Neural cell (in vitro differentiated cells): ENCODE measurements around the gene MYMK. TPM values are rescaled to one million over a fixed set of nuclear protein-coding genes. Genes with fewer than 3 reads are reported as not detected.

Experiments
- H2AFZ ChIP-seq: fragments of 200-600, 300-800 bp; sonication (generic), shearing (Covaris generic); 2 replicates; pipeline ENCODE4 v1.6.0; 2014; ENCODE audit warnings: low read depth, mild to moderate bottlenecking, antibody characterized with exemption, low read length, moderate library complexity
- H3F3A ChIP-seq: fragments of 200-600 bp; shearing (Covaris generic); 2 replicates; pipeline ENCODE4 v1.6.1; 2016; ENCODE audit warnings: mild to moderate bottlenecking, moderate library complexity, mixed read lengths, antibody characterized with exemption, low read length; ENCODE audit not compliant: insufficient read depth, poor library complexity, severe bottlenecking
- H3K27ac ChIP-seq: fragments of 200-600, 300-800 bp; sonication (generic), shearing (Covaris generic); 2 replicates; pipeline ENCODE4 v1.5.1; 2014; ENCODE audit warnings: mild to moderate bottlenecking, low read length, moderate library complexity
- H3K27me3 ChIP-seq: fragments of 300-800, 200-600 bp; sonication (generic), shearing (Covaris generic); 2 replicates; pipeline ENCODE4 v1.6.0; 2014; ENCODE audit warnings: mild to moderate bottlenecking, low read depth, low read length, moderate library complexity; ENCODE audit not compliant: insufficient read depth
- H3K36me3 ChIP-seq: fragments of 300-800, 200-600 bp; sonication (generic), shearing (Covaris generic); 2 replicates; pipeline ENCODE4 v1.5.1; 2014; ENCODE audit warnings: mild to moderate bottlenecking, antibody characterized with exemption, low read length, moderate library complexity; ENCODE audit not compliant: insufficient read depth
- H3K4me2 ChIP-seq: fragments of 300-800, 200-600 bp; sonication (generic), shearing (Covaris generic); 2 replicates; pipeline ENCODE4 v1.6.0; 2014; ENCODE audit warnings: mild to moderate bottlenecking, low read length
- H3K4me3 ChIP-seq: fragments of 300-800, 200-600 bp; sonication (generic), shearing (Covaris generic); 2 replicates; pipeline ENCODE4 v1.5.1; 2014; ENCODE audit warnings: mild to moderate bottlenecking, low read length, moderate library complexity
- H3K79me2 ChIP-seq: fragments of 200-600 bp; shearing (Covaris generic); replicated peaks from 2 replicates; pipeline ENCODE4 v1.6.0; 2014; ENCODE audit warnings: mild to moderate bottlenecking, low read length, moderate library complexity; ENCODE audit not compliant: insufficient read depth
- H3K9ac ChIP-seq: fragments of 300-800, 200-600 bp; sonication (generic), shearing (Covaris generic); 2 replicates; pipeline ENCODE4 v1.6.1; 2016; ENCODE audit warnings: mild to moderate bottlenecking, low read length, mixed read lengths
- H3K9me2 ChIP-seq: fragments of 200-600 bp; shearing (Covaris generic); 2 replicates; pipeline ENCODE4 v1.6.1; 2016; ENCODE audit warnings: mild to moderate bottlenecking, low read length, mixed read lengths; ENCODE audit not compliant: insufficient read depth
- H3K9me3 ChIP-seq: fragments of 200-600, 300-800 bp; sonication (generic), shearing (Covaris generic); 2 replicates; pipeline ENCODE4 v1.6.1; 2016; ENCODE audit warnings: mild to moderate bottlenecking, mixed run types, low read length, moderate library complexity, mixed read lengths
- H4K20me1 ChIP-seq: fragments of 200-600 bp; shearing (Covaris generic); 2 replicates; pipeline ENCODE4 v1.6.1; 2016; ENCODE audit warnings: mild to moderate bottlenecking, mixed run types; ENCODE audit not compliant: insufficient read depth
- EP300 ChIP-seq: fragments of 450-650 bp; conservative IDR thresholded peaks from 2 replicates; pipeline ENCODE4 v1.6.1; 2014; ENCODE audit warnings: antibody characterized with exemption, mild to moderate bottlenecking, moderate library complexity; ENCODE audit not compliant: poor library complexity, severe bottlenecking
- EZH2 ChIP-seq: fragments of 200-600, 300-800 bp; shearing (Covaris generic), sonication (generic); IDR thresholded peaks from 2 replicates; pipeline ENCODE4 v1.6.1; 2014; ENCODE audit warnings: antibody characterized with exemption, low read length, borderline replicate concordance, mild to moderate bottlenecking; ENCODE audit not compliant: insufficient read depth, poor library complexity, severe bottlenecking
- MXI1 ChIP-seq: fragments of 450-650 bp; conservative IDR thresholded peaks from 2 replicates; pipeline ENCODE4 v1.6.1; 2014; ENCODE audit warnings: antibody characterized with exemption, mild to moderate bottlenecking; ENCODE audit not compliant: poor library complexity, severe bottlenecking
- POLR2AphosphoS5 ChIP-seq: IDR thresholded peaks from 2 replicates; pipeline ENCODE4 v1.6.1; 2012
- RAD21 ChIP-seq: fragments of 450-650 bp; conservative IDR thresholded peaks from 2 replicates; pipeline ENCODE4 v1.6.1; 2014; ENCODE audit warnings: antibody characterized with exemption, mild to moderate bottlenecking, moderate library complexity
- SMC3 ChIP-seq: fragments of 450-650 bp; conservative IDR thresholded peaks from 2 replicates; pipeline ENCODE4 v1.6.1; 2014; ENCODE audit warnings: antibody characterized with exemption, mild to moderate bottlenecking, moderate library complexity; ENCODE audit not compliant: poor library complexity
- TAF1 ChIP-seq: IDR thresholded peaks from 2 replicates; pipeline ENCODE4 v1.6.1; 2012; ENCODE audit warnings: low read depth
- polyA plus RNA-seq: library from polyadenylated mRNA; depleted of rRNA; stranded (reverse); fragments of >200 nt; gene quantifications from 2 replicates; pipeline ENCODE4 v1.2.3, GENCODE V29; 2014
- TF ChIP-seq, protein P1 (sequence below): fragments of 450-650 bp; IDR thresholded peaks from 2 replicates; pipeline ENCODE4 v1.5.1; 2014; ENCODE audit warnings: antibody characterized with exemption, mild to moderate bottlenecking, moderate library complexity; ENCODE audit not compliant: poor library complexity, severe bottlenecking
- TF ChIP-seq, protein P2 (sequence below): IDR thresholded peaks from 2 replicates; pipeline ENCODE4 v1.6.1; 2012; ENCODE audit warnings: borderline replicate concordance

MYMK gene
- polyA plus RNA-seq, 1 donor from 2014 or later: not detected

DNA sequence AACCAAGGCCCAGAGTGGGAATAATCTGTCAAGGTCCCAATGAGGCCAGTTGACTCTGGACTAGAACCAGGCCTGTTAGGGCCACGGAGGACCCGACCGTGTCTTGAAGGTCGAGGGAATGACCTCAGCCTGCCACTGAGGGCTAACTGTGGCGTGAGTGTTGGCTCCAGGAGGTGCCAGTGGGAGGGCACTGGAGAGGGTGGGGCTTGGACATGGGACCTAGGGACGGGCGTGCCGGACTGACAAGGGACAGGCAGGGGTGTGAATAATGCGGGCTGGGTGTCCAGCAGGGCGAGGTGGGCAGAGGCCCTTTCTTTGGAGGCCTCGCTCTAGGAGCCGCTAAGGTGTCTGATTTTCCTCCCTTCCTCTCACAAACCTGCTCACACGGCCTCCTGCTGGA, 17.2 kb upstream of the MYMK start:
- TF ChIP-seq SMC3 (no peak), MXI1 (no peak), TAF1 (no peak), RAD21 (no peak), EP300 (no peak), EZH2 (no peak), POLR2AphosphoS5 (no peak)
- TF ChIP-seq, protein P1, sequence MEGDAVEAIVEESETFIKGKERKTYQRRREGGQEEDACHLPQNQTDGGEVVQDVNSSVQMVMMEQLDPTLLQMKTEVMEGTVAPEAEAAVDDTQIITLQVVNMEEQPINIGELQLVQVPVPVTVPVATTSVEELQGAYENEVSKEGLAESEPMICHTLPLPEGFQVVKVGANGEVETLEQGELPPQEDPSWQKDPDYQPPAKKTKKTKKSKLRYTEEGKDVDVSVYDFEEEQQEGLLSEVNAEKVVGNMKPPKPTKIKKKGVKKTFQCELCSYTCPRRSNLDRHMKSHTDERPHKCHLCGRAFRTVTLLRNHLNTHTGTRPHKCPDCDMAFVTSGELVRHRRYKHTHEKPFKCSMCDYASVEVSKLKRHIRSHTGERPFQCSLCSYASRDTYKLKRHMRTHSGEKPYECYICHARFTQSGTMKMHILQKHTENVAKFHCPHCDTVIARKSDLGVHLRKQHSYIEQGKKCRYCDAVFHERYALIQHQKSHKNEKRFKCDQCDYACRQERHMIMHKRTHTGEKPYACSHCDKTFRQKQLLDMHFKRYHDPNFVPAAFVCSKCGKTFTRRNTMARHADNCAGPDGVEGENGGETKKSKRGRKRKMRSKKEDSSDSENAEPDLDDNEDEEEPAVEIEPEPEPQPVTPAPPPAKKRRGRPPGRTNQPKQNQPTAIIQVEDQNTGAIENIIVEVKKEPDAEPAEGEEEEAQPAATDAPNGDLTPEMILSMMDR: no peak
- TF ChIP-seq, protein P2, sequence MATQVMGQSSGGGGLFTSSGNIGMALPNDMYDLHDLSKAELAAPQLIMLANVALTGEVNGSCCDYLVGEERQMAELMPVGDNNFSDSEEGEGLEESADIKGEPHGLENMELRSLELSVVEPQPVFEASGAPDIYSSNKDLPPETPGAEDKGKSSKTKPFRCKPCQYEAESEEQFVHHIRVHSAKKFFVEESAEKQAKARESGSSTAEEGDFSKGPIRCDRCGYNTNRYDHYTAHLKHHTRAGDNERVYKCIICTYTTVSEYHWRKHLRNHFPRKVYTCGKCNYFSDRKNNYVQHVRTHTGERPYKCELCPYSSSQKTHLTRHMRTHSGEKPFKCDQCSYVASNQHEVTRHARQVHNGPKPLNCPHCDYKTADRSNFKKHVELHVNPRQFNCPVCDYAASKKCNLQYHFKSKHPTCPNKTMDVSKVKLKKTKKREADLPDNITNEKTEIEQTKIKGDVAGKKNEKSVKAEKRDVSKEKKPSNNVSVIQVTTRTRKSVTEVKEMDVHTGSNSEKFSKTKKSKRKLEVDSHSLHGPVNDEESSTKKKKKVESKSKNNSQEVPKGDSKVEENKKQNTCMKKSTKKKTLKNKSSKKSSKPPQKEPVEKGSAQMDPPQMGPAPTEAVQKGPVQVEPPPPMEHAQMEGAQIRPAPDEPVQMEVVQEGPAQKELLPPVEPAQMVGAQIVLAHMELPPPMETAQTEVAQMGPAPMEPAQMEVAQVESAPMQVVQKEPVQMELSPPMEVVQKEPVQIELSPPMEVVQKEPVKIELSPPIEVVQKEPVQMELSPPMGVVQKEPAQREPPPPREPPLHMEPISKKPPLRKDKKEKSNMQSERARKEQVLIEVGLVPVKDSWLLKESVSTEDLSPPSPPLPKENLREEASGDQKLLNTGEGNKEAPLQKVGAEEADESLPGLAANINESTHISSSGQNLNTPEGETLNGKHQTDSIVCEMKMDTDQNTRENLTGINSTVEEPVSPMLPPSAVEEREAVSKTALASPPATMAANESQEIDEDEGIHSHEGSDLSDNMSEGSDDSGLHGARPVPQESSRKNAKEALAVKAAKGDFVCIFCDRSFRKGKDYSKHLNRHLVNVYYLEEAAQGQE: no peak
- H3K4me3 ChIP-seq: no peak overlapping the region
- H3K9me2 ChIP-seq: no peaks in the 10 kb centered on the region
- H3K9ac ChIP-seq: no peak overlapping the region
- H4K20me1 ChIP-seq: no peaks in the 10 kb centered on the region
- no peaks in the 10 kb centered on the region for H3F3A ChIP-seq
- no peaks in the 10 kb centered on the region for H3K36me3 ChIP-seq
- H3K79me2 ChIP-seq: no peaks in the 10 kb centered on the region
- H3K9me3 ChIP-seq: no peaks in the 10 kb centered on the region
- H3K4me2 ChIP-seq: no peak overlapping the region
- no peaks in the 10 kb centered on the region for H3K27me3 ChIP-seq
- H2AFZ ChIP-seq: no peak overlapping the region
- H3K27ac ChIP-seq: no peak overlapping the region

DNA sequence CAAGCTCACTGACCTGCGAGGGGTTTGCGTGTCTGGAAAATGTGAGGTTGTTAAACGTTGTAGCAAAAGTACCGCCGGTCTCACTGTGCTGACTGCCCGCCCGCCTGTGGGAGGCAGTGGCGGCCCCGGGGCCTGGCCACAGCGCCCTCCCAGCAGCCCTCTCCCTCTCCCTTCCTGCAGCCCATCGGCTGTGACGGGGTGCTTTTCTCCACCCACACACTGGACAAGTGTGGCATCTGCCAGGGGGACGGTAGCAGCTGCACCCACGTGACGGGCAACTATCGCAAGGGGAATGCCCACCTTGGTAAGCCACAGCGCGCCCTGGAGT, 15.9 kb upstream of the MYMK start:
- no peaks in the 10 kb centered on the region for H3K36me3 ChIP-seq
- H3K4me3 ChIP-seq: no peak overlapping the region
- H3K27ac ChIP-seq: no peak overlapping the region
- H3K9ac ChIP-seq: no peak overlapping the region
- TF ChIP-seq POLR2AphosphoS5: no peak
- no peak for TF ChIP-seq RAD21
- TF ChIP-seq EZH2: no peak
- no peak for TF ChIP-seq EP300
- TF ChIP-seq, protein P1: no peak
- TF ChIP-seq, protein P2: no peak
- TF ChIP-seq SMC3: no peak
- no peak for TF ChIP-seq MXI1
- no peak for TF ChIP-seq TAF1
- H3K9me3 ChIP-seq: no peaks in the 10 kb centered on the region
- no peak overlapping the region for H3K4me2 ChIP-seq
- H4K20me1 ChIP-seq: no peaks in the 10 kb centered on the region
- H2AFZ ChIP-seq: no peak overlapping the region
- no peaks in the 10 kb centered on the region for H3F3A ChIP-seq
- H3K27me3 ChIP-seq: no peaks in the 10 kb centered on the region
- H3K9me2 ChIP-seq: no peaks in the 10 kb centered on the region
- H3K79me2 ChIP-seq: no peaks in the 10 kb centered on the region
